ENCODE data around the gene HOXD4. TPM values are rescaled to one million over a fixed set of nuclear protein-coding genes. Genes with fewer than 3 reads are reported as not detected.

The HOXD4 gene
- total RNA-seq, 3 donors from 2014 or later, result 4.7 to 6.5 (median 5.9) TPM

- DNase-seq (no peak), ATAC-seq (no peak)
- H3K4me1 ChIP-seq (ENCODE audit: low read depth), result peaks cover 15% of the 10 kb centered on the region
- no peak for TF ChIP-seq CTCF (IDR thresholded peaks at IDR 0.05)
- intact Hi-C loops (cut with DNase I, micrococcal nuclease), result no loop called here
- H3K36me3 ChIP-seq (ENCODE audit: low read depth), result no peaks in the 10 kb centered on the region
- no peaks in the 10 kb centered on the region for H3K9me3 ChIP-seq
- no peak overlapping the region for H3K4me3 ChIP-seq
Measured at GRCh38 chr2:176160251-176160985, 9.1 kb downstream of the HOXD4 start.

- DNase-seq (no peak), ATAC-seq (no peak)
- TF ChIP-seq CTCF (IDR thresholded peaks at IDR 0.05), result no peak
- intact Hi-C loops (cut with DNase I, micrococcal nuclease), result no loop called here
- Histone ChIP-seq H3K9me3 (no peaks in the 10 kb centered on the region), H3K4me1 (ENCODE audit: low read depth) (peaks cover 15% of the 10 kb centered on the region), H3K4me3 (no peak overlapping the region), H3K36me3 (ENCODE audit: low read depth) (no peaks in the 10 kb centered on the region)
Measured at GRCh38 chr2:176160986-176161824, 9.9 kb downstream of the HOXD4 start.

- TF ChIP-seq CTCF (IDR thresholded peaks at IDR 0.05), result no peak
- DNase-seq (no peak), ATAC-seq (no peak)
- intact Hi-C loops (cut with DNase I, micrococcal nuclease), result no loop called here
- H3K9me3 ChIP-seq, result no peaks in the 10 kb centered on the region
- H3K36me3 ChIP-seq (ENCODE audit: low read depth), result no peaks in the 10 kb centered on the region
- H3K4me1 ChIP-seq (ENCODE audit: low read depth), result peaks cover 10% of the 10 kb centered on the region
- no peak overlapping the region for H3K4me3 ChIP-seq
Measured at GRCh38 chr2:176161825-176162626, 10.7 kb downstream of the HOXD4 start.

- H3K36me3 ChIP-seq (ENCODE audit: low read depth), result no peaks in the 10 kb centered on the region
- no peak overlapping the region for H3K4me3 ChIP-seq
- peaks cover 6% of the 10 kb centered on the region for H3K4me1 ChIP-seq (ENCODE audit: low read depth)
- ATAC-seq (peak; percentile 42), DNase-seq (peak in 1 of 3 donors; percentile 34)
- TF ChIP-seq CTCF (IDR thresholded peaks at IDR 0.05), result no peak
- intact Hi-C loops (cut with DNase I, micrococcal nuclease), result no loop called here
- H3K9me3 ChIP-seq, result no peaks in the 10 kb centered on the region
Measured at GRCh38 chr2:176162911-176163671, 11.7 kb downstream of the HOXD4 start.

- no peaks in the 10 kb centered on the region for H3K36me3 ChIP-seq (ENCODE audit: low read depth)
Measured at GRCh38 chr2:176163672-176164056, 12.3 kb downstream of the HOXD4 start.

More at GRCh38 chr2:176163672-176164056, 12.3 kb downstream of the HOXD4 start:
- ATAC-seq (no peak), DNase-seq (no peak)
- peaks cover 3% of the 10 kb centered on the region for H3K4me1 ChIP-seq (ENCODE audit: low read depth)
- intact Hi-C loops (cut with DNase I, micrococcal nuclease), result no loop called here
- no peak for TF ChIP-seq CTCF (IDR thresholded peaks at IDR 0.05)
- no peaks in the 10 kb centered on the region for H3K9me3 ChIP-seq
- no peak overlapping the region for H3K4me3 ChIP-seq
